ENCODE data around the gene SMIM15.

GRCh38 chr5:61207884-61208283 lies 45.6 kb upstream of the SMIM15 start:
- TF ChIP-seq CTCF (IDR thresholded peaks at IDR 0.05 in 4 of 5, conservative IDR thresholded peaks at IDR 0.05 in 1 of 5): no peak
- no peak for TF ChIP-seq POLR2A (IDR thresholded peaks at IDR 0.05)
